Activated CD4-positive, alpha-beta memory T cell treated with anti-CD3 and anti-CD28 coated beads for 36 hours (primary cell): Measurements from ENCODE around the gene CXCL1. TPM values are rescaled to one million over a fixed set of nuclear protein-coding genes. Genes with fewer than 3 reads are reported as not detected.

ENCODE experiments used
- CTCF ChIA-PET: fragments of 350-600 bp; sonication (Branson Sonifier 250); formaldehyde crosslinking; loops from one replicate; lab custom pipeline; 2021; ENCODE audit warnings: antibody characterized with exemption, inconsistent platforms; lab: Charles Lee
- POLR2A ChIA-PET: fragments of 350-600 bp; sonication (Branson Sonifier 250); formaldehyde crosslinking; loops from one replicate; lab custom pipeline; 2021; ENCODE audit warnings: antibody characterized with exemption; lab: Charles Lee
- DNase-seq: peaks from one replicate; pipeline ENCODE4 v3.0.0-alpha.2; 2020
- H3K27ac Mint-ChIP-seq: one replicate; pipeline ENCODE4 v1.8.0; 2021; ENCODE audit warnings: mixed read lengths
- H3K27me3 Mint-ChIP-seq: one replicate; pipeline ENCODE4 v1.8.0; 2021; ENCODE audit warnings: mixed read lengths
- H3K36me3 Mint-ChIP-seq: one replicate; pipeline ENCODE4 v1.8.0; 2021; ENCODE audit warnings: mixed read lengths
- H3K4me1 Mint-ChIP-seq: one replicate; pipeline ENCODE4 v1.8.0; 2021; ENCODE audit warnings: low read depth, mixed read lengths
- H3K4me3 Mint-ChIP-seq: one replicate; pipeline ENCODE4 v1.8.0; 2021; ENCODE audit warnings: mild to moderate bottlenecking, mixed read lengths
- H3K9me3 Mint-ChIP-seq: one replicate; pipeline ENCODE4 v1.8.0; 2021; ENCODE audit warnings: mixed read lengths
- intact Hi-C: fragments of 100-400 bp; cut with micrococcal nuclease; formaldehyde crosslinking; loops from one replicate; pipeline ENCODE4 v1.15.1; 2023
- total RNA-seq, 2 experiments: library from RNA; stranded (reverse); gene quantifications; one replicate each; pipeline ENCODE4 v1.2.3, GENCODE V29; 2021

Gene CXCL1
- total RNA-seq, 2 experiments from 2014 or later, result not detected

GRCh38 chr4:73855406-73855805 lies 13.8 kb upstream of the CXCL1 start:
- H3K36me3 Mint-ChIP-seq, result no peaks in the 10 kb centered on the region
- H3K27ac Mint-ChIP-seq, result no peak overlapping the region
- ChIA-PET CTCF (no interaction called here), POLR2A (no interaction called here)
- no peak for DNase-seq
- peaks cover 5% of the 10 kb centered on the region for H3K27me3 Mint-ChIP-seq
- no peaks in the 10 kb centered on the region for H3K4me1 Mint-ChIP-seq
- no peaks in the 10 kb centered on the region for H3K9me3 Mint-ChIP-seq
- no peak overlapping the region for H3K4me3 Mint-ChIP-seq
- intact Hi-C loops, result no loop called here

- no peaks in the 10 kb centered on the region for H3K9me3 Mint-ChIP-seq
- H3K36me3 Mint-ChIP-seq, result no peaks in the 10 kb centered on the region
- ChIA-PET POLR2A (no interaction called here), CTCF (no interaction called here)
- peaks cover 5% of the 10 kb centered on the region for H3K27me3 Mint-ChIP-seq
- no peak overlapping the region for H3K4me3 Mint-ChIP-seq
- intact Hi-C loops, result no loop called here
- no peak overlapping the region for H3K27ac Mint-ChIP-seq
- no peaks in the 10 kb centered on the region for H3K4me1 Mint-ChIP-seq
- no peak for DNase-seq
Observed at GRCh38 chr4:73856518-73856917, 12.7 kb upstream of the CXCL1 start.

- ChIA-PET CTCF (interaction anchor here (0.5 kb wide), 1 partner anchor 1486 kb away, joined by 3 read pairs; no protein-coding TSS in a partner anchor), POLR2A (no interaction called here)
- Mint-ChIP-seq H3K4me3 (no peak overlapping the region), H3K36me3 (no peaks in the 10 kb centered on the region), H3K27ac (no peak overlapping the region), H3K9me3 (no peaks in the 10 kb centered on the region), H3K4me1 (no peaks in the 10 kb centered on the region), H3K27me3 (peaks cover 2% of the 10 kb centered on the region)
- DNase-seq, result no peak
- intact Hi-C loops, result no loop called here
Observed at GRCh38 chr4:73859614-73860088, 9.5 kb upstream of the CXCL1 start.

- H3K4me3 Mint-ChIP-seq, result no peak overlapping the region
- CTCF ChIA-PET, result no interaction called here
- DNase-seq, result no peak
- peaks cover 2% of the 10 kb centered on the region for H3K27me3 Mint-ChIP-seq
- H3K9me3 Mint-ChIP-seq, result no peaks in the 10 kb centered on the region
- no peaks in the 10 kb centered on the region for H3K36me3 Mint-ChIP-seq
- H3K4me1 Mint-ChIP-seq, result no peaks in the 10 kb centered on the region
- POLR2A ChIA-PET, result no interaction called here
- intact Hi-C loops, result no loop called here
- H3K27ac Mint-ChIP-seq, result no peak overlapping the region
Observed at GRCh38 chr4:73860181-73860580, 9.0 kb upstream of the CXCL1 start.

- ChIA-PET CTCF (no interaction called here), POLR2A (no interaction called here)
- Mint-ChIP-seq H3K4me3 (no peak overlapping the region), H3K9me3 (no peaks in the 10 kb centered on the region), H3K27ac (no peak overlapping the region), H3K27me3 (no peaks in the 10 kb centered on the region), H3K4me1 (no peaks in the 10 kb centered on the region), H3K36me3 (no peaks in the 10 kb centered on the region)
- intact Hi-C loops, result no loop called here
- DNase-seq, result no peak
Observed at GRCh38 chr4:73860917-73861316, 8.3 kb upstream of the CXCL1 start.

- H3K36me3 Mint-ChIP-seq, result no peaks in the 10 kb centered on the region
- H3K27ac Mint-ChIP-seq, result no peak overlapping the region
- ChIA-PET POLR2A (no interaction called here), CTCF (no interaction called here)
- DNase-seq, result no peak
- no peaks in the 10 kb centered on the region for H3K4me1 Mint-ChIP-seq
- no peaks in the 10 kb centered on the region for H3K9me3 Mint-ChIP-seq
- no peak overlapping the region for H3K4me3 Mint-ChIP-seq
- H3K27me3 Mint-ChIP-seq, result no peaks in the 10 kb centered on the region
- intact Hi-C loops, result no loop called here
Observed at GRCh38 chr4:73862322-73862721, 6.9 kb upstream of the CXCL1 start.

GRCh38 chr4:73864365-73864764 lies 4.8 kb upstream of the CXCL1 start:
- no peaks in the 10 kb centered on the region for H3K9me3 Mint-ChIP-seq
- no peak overlapping the region for H3K4me3 Mint-ChIP-seq
- no peak overlapping the region for H3K27ac Mint-ChIP-seq
- peaks cover 8% of the 10 kb centered on the region for H3K27me3 Mint-ChIP-seq
- DNase-seq, result no peak
- ChIA-PET CTCF (no interaction called here), POLR2A (no interaction called here)
- intact Hi-C loops, result no loop called here
- no peaks in the 10 kb centered on the region for H3K36me3 Mint-ChIP-seq
- no peaks in the 10 kb centered on the region for H3K4me1 Mint-ChIP-seq

- ChIA-PET POLR2A (no interaction called here), CTCF (no interaction called here)
- intact Hi-C loops, result no loop called here
- Mint-ChIP-seq H3K27ac (no peak overlapping the region), H3K4me1 (no peaks in the 10 kb centered on the region), H3K4me3 (no peak overlapping the region), H3K36me3 (no peaks in the 10 kb centered on the region), H3K9me3 (no peaks in the 10 kb centered on the region), H3K27me3 (peaks cover 13% of the 10 kb centered on the region)
- no peak for DNase-seq
Observed at GRCh38 chr4:73864961-73865360, 4.2 kb upstream of the CXCL1 start.

GRCh38 chr4:73865431-73866096 lies 3.6 kb upstream of the CXCL1 start:
- no peaks in the 10 kb centered on the region for H3K36me3 Mint-ChIP-seq
- peaks cover 14% of the 10 kb centered on the region for H3K27me3 Mint-ChIP-seq
- CTCF ChIA-PET, result no interaction called here

GRCh38 chr4:73866246-73866645 lies 2.9 kb upstream of the CXCL1 start:
- intact Hi-C loops, result no loop called here
- Mint-ChIP-seq H3K27ac (no peak overlapping the region), H3K4me3 (no peak overlapping the region), H3K4me1 (no peaks in the 10 kb centered on the region), H3K36me3 (no peaks in the 10 kb centered on the region), H3K9me3 (no peaks in the 10 kb centered on the region), H3K27me3 (peaks cover 14% of the 10 kb centered on the region)
- ChIA-PET CTCF (no interaction called here), POLR2A (no interaction called here)
- DNase-seq, result no peak

More at GRCh38 chr4:73865431-73866096, 3.6 kb upstream of the CXCL1 start:
- no peaks in the 10 kb centered on the region for H3K4me1 Mint-ChIP-seq
- H3K27ac Mint-ChIP-seq, result no peak overlapping the region
- H3K9me3 Mint-ChIP-seq, result no peaks in the 10 kb centered on the region
- POLR2A ChIA-PET, result no interaction called here
- H3K4me3 Mint-ChIP-seq, result no peak overlapping the region
- intact Hi-C loops, result no loop called here
- no peak for DNase-seq

- Mint-ChIP-seq H3K27ac (no peak overlapping the region), H3K9me3 (no peaks in the 10 kb centered on the region), H3K27me3 (peaks cover 14% of the 10 kb centered on the region), H3K4me3 (no peak overlapping the region), H3K36me3 (no peaks in the 10 kb centered on the region), H3K4me1 (no peaks in the 10 kb centered on the region)
- CTCF ChIA-PET, result no interaction called here
- intact Hi-C loops, result no loop called here
- DNase-seq, result no peak
- POLR2A ChIA-PET, result no interaction called here
Observed at GRCh38 chr4:73867783-73868182, 1.4 kb upstream of the CXCL1 start.

- Mint-ChIP-seq H3K36me3 (no peaks in the 10 kb centered on the region), H3K9me3 (no peaks in the 10 kb centered on the region), H3K4me3 (no peak overlapping the region), H3K27ac (no peak overlapping the region), H3K4me1 (no peaks in the 10 kb centered on the region), H3K27me3 (peaks cover 14% of the 10 kb centered on the region)
- ChIA-PET POLR2A (no interaction called here), CTCF (no interaction called here)
- intact Hi-C loops, result no loop called here
- DNase-seq, result no peak
Observed at GRCh38 chr4:73868206-73869129, 725 bp upstream of the CXCL1 start.
